Measurements from ENCODE around the gene SLC1A5.
"Not testable (repeated sequence)": the region's sequence is repeated elsewhere in the genome, so short reads cannot be mapped to it uniquely, and the experiment has no call there.

The SLC1A5 gene

DNA sequence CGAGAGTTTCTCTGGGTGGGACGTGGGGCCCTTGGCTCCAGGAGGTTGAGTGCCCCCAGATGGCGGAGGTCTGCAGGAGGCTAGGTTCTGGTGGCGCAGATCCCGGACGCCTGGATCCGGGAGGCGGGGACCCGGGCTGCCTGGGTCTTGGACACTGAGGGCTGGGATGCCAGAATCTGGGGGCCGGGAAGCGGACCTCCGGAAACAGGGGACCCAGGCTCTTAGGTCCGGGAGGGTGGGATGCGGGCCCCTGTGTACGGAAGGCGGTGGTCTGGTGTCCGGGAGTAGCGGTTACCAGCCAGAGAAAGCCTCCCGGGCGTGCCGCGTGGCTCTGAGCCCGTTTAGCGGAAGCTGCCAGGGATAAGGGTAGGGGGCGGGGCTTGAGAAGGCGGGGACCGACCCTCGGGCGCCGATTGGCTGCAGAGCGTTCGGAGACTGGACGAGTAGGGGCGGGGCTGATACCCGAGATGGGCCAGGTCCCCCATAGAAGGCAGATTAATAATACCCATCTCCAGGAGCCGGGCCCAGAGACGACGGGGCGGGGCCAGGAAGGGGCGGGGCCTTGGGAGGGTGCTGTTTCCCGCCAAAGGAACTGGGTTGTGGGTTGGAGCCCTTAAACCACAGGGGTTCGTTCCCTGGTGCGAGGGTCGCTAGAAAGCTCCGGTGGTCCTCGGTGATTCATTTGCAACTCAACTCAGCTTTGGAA lies at the start of gene SLC1A5:
Gene SLC1A5, minus strand, starts transcription at position 333 of the 706 bp plus-strand sequence. CDS start 629 bp downstream, outside the sequence.
- peak; percentile 95 for DNase-seq

GRCh38 chr19:46838160-46838559 lies 49.8 kb upstream of the SLC1A5 start:
- DNase-seq = no peak

DNA sequence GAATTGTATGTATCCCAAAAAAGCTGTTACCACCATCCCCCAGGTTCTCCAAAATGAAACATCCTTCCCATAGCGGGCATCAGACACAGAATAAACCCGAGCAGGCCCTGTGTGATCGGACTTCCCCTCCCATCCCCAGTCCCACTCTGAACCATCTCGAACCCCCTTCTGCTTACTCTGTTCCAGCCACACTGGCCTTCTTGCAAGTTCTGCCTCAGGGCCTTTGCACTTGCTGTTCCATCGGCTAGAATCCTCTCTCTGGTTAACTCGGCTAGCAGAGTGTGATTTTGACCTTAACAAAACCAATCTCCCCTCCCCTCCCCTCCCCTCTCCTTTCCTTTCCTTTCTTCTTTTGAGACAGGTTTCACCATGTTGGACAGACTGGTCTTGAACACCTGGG lies 46.6 kb upstream of the SLC1A5 start:
- DNase-seq = no peak

DNA sequence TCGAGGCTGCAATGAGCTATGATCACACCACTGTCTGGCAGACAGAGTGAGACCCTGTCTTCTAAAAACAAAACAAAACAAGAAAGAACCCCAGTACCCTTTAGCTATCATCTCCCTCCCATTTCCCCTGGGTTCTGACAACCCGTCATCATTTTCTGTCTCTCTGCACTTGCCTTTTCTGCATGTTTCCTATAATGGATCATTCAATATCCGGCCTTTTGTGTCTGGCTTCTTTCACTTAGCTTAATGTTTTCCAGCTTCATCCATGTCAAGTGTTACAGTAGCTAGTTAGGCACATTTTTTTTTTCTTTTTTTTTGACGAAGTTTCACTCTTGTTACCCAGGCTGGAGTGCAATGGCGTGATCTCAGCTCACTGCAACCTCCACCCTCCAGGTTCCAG lies 45.7 kb upstream of the SLC1A5 start:
- DNase-seq = no peak

DNA sequence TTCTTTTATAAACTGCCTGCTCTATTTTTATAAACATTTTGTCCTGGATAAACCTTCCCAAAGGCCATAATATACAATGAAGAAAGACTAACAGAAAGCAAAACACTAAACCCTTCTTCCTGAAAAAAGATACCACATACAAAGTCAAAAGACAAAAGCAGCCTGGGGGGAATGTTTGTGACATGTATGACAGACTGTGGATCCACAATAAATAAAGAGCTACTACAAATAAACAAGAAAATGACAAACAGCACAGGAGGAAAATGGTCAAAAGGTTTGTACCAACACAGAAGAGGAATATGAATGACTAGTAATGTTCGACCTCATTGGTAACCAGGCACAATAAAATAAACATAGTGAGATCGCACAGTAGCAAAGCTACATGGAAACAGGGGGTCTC lies 42.5 kb upstream of the SLC1A5 start:
- no peak for DNase-seq

DNA sequence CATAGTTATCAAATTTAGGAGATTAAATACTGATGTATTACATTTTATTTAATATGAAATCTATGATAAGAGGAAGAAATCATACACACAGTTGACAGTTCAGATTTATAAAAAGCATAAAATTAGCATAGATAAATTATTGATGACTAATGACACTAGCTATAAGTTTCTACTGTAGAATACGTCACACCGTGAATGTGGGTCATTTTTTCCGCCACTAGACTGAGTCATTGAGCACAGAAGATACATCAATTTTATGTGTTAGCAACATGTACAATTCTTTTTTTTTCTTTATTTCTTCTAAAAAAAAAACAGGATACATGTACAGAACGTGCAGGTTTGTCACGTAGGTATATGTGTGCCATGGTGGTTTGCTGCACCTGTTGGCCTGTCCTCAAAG lies 40.1 kb upstream of the SLC1A5 start:
- no peak for DNase-seq

DNA sequence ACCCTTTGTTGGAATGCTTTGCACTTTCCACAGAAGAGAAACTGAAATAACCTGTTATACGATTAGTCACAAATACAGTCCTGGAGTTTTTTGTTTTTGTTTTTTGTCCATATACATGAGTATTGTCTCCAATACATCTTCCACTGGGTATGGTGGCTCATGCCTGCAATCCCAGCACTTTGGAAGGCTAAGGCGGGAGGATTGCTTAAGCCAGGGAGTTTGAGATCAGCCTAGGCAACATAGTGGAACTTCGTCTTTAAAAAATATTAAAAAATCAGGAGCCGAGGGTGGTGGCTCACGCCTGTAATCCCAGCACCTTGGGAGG lies 37.3 kb upstream of the SLC1A5 start:
- DNase-seq = no peak

DNA sequence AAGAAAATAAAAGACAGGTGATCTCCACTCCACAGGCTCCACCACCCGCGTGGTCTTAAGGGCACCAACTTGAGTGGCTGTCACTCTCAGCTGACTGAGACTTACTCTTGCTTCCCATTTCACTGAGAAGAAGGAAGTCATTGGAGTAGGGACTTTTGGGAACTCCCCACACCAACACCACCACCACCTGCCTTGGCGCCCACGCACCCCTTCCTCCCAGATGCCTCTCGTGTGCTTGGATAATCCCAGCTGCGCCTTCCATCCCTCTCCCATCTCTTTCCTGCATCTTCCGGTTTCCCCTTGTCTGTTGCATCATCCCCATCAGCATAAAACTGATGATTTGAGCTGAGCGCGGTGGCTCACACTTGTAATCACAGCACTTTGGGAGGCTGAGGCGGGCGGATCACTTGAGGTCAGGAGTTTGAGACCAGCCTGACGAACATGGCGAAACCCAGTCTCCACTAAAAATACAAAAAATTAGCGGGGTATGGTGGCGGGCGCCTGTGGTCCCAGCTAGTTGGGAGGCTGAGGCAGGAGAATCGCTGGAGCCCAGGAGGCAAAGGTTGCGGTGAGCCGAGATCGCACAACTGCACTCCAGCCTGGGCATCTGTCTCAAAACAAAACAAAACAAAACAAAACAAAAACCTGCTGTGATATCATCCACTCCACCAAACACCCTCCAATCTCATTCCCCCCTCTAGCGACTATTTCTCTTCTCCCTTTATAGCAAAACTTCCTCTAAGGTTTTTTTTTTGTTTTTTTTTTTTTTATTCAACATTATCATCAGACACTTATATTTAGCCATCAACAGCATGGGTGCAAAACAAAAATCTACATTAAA lies 36.7 kb upstream of the SLC1A5 start:
- DNase-seq = no peak

GRCh38 chr19:46823049-46823448 lies 34.7 kb upstream of the SLC1A5 start:
- DNase-seq = no peak

GRCh38 chr19:46822410-46822787 lies 34.0 kb upstream of the SLC1A5 start:
- DNase-seq = not testable (repeated sequence)

- no peak for DNase-seq
Observed at GRCh38 chr19:46821512-46822409, 33.4 kb upstream of the SLC1A5 start.

GRCh38 chr19:46818812-46819211 lies 30.4 kb upstream of the SLC1A5 start:
- no peak for DNase-seq

GRCh38 chr19:46815833-46816627 lies 27.6 kb upstream of the SLC1A5 start:
- no peak for DNase-seq

GRCh38 chr19:46813839-46814358 lies 25.5 kb upstream of the SLC1A5 start:
- no peak for DNase-seq

GRCh38 chr19:46812977-46813838 lies 24.8 kb upstream of the SLC1A5 start:
- no peak for DNase-seq

GRCh38 chr19:46809534-46810272 lies 21.3 kb upstream of the SLC1A5 start:
- DNase-seq = no peak

GRCh38 chr19:46806656-46807055 lies 18.3 kb upstream of the SLC1A5 start:
- no peak for DNase-seq

DNA sequence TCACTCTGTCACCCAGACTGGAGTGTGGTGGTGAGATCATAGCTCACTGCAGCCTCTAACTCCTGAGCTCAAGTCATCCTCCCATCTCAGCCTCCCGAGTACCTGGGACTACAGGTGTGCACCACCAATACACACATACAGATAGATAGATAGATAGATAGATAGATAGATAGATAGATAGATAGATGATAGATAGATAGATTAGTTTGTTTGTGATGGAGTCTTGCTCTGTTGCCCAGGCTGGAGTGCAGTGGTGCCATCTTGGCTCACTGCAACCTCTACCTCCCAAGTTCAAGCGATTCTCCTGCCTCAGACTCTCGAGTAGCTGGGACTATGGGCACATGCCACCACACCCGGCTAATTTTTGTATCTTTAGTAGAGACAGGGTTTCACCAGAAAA lies 16.0 kb upstream of the SLC1A5 start:
- DNase-seq = not testable (repeated sequence)

GRCh38 chr19:46803555-46803954 lies 15.2 kb upstream of the SLC1A5 start:
- no peak for DNase-seq

GRCh38 chr19:46802152-46802551 lies 13.8 kb upstream of the SLC1A5 start:
- no peak for DNase-seq

DNA sequence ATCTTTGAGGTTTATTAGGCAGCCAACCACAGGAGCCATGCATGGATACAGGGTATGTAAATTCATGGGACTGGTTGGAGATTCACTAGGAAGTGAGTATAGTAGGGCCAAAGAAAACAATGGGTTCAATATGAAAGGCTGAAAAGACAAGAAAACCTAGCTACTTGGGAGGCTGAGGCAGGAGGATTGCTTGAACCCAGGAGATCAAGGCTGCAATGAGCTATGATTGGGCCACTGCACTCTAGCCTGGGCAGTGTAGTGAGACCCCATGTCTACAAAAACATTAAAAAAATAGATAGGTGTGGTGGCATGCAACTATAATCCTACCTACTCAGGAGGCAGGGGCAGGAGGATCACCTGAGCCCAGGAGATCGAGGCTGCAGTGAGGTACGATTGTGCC lies 10.3 kb upstream of the SLC1A5 start:
- DNase-seq = no peak
